Colon (tissue), 2 donors: ENCODE data around the gene GOLGA1.

Experiments
- FAIRE-seq: peaks from 2 replicates; lab custom pipeline; 2012; peaks lifted over from hg19 to GRCh38; lab: Jason Lieb, UNC
- donor health status: control.
- donor health status: control.

Gene GOLGA1

GRCh38 chr9:124881138-124881743 lies 59.6 kb downstream of the GOLGA1 start:
- FAIRE-seq, result no peak

DNA sequence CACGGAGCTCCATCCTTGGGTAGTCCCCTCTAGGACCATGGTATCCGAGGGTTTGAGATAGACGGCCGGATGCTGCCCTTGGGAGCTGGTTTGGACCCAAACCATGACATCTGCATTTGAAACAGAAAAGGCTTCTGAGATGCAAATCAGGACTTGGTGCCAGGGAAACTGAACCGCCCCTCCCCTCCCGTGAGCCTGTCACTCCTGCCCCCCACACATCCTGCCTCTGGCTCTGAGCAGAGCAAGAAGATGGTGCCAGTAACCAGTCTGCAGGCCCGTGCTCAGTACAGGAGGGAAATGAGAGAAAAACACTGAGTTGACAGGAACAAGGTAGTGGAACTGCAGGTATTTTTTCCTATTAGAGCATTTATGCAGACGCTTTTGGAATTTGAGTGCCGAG lies 60.4 kb downstream of the GOLGA1 start:
- FAIRE-seq, result no peak

DNA sequence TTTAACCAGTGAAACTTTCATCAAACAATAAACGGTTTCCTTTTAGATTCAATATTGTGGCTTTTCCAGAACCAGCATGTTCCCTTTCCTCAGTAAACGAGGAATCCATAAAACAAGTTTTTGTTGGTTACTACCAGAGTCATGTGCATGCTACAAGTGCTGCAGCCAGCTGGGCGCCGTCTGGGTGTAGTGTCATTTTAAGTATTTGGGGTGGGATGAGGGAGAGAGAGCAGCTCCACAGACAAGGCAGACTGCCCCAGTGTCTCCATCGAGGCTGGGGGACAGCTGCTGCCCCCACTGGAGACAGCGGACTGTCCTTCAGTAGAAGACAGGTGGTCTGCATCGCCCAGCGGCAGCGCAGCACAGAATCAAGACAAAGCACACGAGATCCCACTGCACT lies 61.7 kb downstream of the GOLGA1 start:
- FAIRE-seq, result no peak

- FAIRE-seq, result no peak
Measured at GRCh38 chr9:124878518-124878917, 62.4 kb downstream of the GOLGA1 start.

GRCh38 chr9:124878021-124878420 lies 62.9 kb downstream of the GOLGA1 start:
- no peak for FAIRE-seq

GRCh38 chr9:124877021-124877782 lies 63.7 kb downstream of the GOLGA1 start:
- no peak for FAIRE-seq

GRCh38 chr9:124875501-124875900 lies 65.4 kb downstream of the GOLGA1 start:
- no peak for FAIRE-seq

DNA sequence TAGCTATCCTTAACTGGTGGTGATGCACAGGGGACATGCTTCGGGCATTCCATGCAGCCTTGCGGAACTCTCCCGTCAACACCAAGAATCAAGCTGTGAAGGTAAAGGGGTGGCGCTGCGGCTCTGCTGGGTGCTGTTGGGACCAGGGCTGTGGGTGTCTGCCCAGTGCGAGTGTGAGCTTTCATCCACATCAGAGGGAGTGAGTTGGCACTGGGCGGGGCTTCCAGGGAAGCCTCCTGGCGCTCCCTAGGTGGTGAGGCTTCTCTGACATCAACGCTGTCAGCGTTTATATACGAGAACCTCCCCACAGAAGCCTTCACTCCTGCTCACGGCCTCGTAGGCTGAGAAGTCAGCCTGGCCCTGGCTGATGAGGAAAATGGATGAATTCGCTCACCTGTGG lies 67.2 kb downstream of the GOLGA1 start:
- no peak for FAIRE-seq

GRCh38 chr9:124871156-124871561 lies 69.7 kb downstream of the GOLGA1 start:
- FAIRE-seq, result no peak

DNA sequence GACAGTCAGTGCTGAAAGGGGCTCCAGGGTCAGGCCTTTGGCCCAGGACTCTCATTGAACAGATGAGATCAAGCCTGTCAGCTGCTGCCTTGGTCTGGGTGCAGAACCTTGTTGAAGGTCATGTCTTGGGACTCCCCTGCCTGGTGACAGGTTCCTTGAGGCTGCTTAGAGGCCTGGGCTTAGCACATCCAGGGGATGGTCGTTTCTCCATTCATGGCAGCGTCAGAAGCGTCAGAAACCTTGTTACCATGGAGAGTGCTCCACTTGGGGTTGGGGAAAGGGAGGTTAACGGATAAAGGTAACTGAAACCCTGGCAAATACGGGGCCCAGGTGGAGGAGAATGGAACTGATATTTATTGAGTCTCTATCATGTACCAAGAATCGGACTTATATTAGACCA lies 70.2 kb downstream of the GOLGA1 start:
- FAIRE-seq, result no peak

- no peak for FAIRE-seq
Measured at GRCh38 chr9:124869986-124870560, 70.8 kb downstream of the GOLGA1 start.

- FAIRE-seq, result no peak
Measured at GRCh38 chr9:124869466-124869985, 71.4 kb downstream of the GOLGA1 start.

- no peak for FAIRE-seq
Measured at GRCh38 chr9:124868511-124869465, 72.1 kb downstream of the GOLGA1 start.

DNA sequence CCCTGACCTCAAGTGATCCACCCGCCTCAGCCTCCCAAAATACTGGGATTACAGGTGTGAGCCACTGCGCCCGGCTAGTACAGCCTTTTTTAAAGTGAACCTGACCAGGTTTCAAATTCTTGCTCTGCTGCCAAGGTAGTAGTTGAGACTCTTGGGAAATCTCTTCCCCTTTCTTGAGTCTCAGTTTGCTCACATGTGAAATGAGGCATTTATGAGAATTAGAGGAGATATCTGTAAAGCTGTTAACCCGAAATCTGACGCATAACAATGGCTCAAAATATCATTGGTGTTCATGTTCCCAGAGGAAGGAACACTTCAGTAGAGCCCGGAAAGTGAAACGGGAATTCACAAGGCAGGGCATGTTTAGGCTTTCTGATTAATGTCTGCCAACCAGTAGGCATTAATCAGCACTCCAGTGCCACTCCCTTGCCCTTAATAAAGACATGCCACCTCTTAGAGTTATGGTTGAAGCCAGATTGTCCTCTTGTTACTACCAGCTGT lies 77.5 kb downstream of the GOLGA1 start:
- FAIRE-seq, result no peak

DNA sequence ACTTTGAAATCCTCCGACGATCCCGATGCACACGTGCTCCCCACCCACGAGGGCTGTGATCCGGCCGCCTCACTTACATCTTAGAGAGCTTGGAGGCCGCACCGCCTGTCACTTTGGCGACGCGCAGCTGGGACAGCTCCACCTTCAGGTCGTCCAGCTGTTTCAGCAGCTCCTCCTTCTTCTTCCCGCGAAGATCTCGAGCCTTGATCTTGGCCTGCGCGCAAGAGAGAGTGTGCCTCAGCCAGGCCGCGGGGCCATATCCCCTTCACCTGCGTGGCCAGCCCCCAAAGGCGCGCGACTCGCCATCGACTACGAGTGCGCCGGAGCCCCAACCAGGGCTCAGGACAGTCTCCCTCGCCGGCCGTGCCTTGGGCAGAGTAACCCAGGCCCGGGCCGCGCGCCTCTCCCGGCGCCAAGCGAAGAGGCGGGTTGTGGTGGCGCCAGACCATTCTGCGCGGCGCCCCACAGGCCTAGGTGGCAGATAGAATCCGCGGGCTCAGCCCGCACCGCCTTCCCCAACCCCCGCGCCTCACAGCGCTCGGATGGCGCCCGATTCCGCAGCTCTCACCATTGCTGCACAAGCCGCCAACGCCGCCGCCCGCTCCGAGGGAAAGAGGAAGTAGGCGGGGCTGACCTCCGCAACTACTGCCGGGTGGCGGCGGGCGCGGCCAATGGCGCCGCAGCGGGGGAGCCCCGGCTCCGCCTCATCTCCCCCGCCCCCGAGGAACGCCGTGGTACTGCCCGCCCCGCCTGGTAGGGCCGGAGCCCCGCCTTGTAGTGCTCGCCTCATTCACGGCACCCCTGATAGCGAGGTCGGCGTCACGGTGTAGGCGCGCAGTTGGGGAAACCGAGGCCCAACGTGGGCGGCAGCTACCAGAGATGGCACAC lies 79.3 kb downstream of the GOLGA1 start, which contains the start of the genes ARPC5L and RPL35:
TSS of gene ARPC5L (plus strand) at position 789 of the 888 bp plus-strand sequence. CDS start 7,161 bp downstream, outside the sequence.
TSS of gene RPL35 (minus strand) at position 616 of the 888 bp plus-strand sequence. CDS start at position 571, 45 bp downstream.
- no peak for FAIRE-seq

DNA sequence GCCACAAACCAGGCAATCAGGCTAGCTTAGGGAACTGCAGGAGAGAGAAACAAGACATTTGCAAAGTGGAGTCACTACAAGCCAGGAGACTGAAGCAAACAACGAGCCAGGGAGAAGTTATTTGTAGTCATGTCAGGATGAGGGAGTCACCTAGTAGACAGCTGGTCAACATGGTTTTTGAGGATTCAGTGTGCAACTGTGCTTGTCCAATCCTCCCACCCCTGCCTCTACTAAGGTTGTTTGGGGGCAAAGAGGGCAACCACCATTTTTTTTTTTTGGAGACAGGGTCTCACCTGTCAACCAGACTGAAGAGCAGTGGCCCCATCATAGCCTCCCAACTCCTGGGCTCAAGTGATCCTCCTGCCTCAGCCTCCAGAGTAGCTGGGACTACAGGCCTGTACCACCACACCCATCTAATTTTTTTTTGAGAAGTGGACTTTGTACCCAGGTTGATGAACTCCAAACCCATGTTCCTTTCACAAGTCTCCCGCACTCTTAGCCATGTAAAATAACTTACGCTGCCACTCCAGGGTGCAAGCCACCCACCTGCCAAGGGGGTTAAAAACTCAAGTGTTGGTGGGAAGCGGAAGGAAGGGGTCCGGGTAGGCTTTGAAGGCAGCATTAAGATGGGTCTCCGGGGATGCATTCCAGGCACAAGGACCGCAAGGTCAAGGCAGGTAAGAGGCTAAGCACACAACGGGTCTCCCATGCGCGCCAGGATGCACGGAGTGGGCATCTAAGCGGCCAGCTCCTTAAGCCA lies 80.1 kb downstream of the GOLGA1 start:
- FAIRE-seq, result no peak

DNA sequence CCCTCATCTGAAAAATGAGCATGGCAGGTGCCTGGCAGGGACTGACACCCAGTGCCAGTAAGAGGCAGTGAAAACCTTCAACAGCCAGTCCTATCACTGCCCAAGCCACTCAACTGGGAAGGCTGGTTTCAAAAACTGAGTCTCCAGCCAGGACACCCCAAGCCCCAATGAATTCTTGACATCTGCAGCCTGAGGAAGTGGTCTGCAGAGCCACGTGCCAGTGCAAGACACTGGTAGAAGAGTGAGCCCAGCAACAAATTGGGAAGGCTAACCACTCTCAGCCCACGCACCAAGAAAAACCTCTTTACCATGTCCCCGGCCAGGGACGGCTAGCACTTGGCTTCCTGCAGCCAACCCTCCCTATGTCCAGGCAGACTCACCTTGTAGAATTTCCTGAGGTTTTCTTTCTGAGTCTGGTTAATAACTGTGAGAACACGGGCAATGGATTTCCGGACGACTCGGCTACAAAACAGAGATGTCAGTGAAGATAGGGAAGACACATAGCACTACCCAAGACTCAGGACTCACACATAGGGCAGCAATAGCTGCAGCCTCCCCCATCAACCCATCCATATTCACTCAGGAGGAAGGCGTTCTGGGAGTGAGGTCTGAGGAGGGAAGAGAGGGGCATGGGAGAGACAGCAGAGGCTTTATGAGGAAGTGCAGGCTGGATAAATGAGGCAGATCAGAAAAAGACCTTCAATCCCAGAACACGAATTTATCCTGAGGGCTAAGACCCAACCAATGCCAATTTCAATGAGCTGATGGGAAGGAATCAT lies 80.9 kb downstream of the GOLGA1 start:
- FAIRE-seq, result no peak

- FAIRE-seq, result no peak
Measured at GRCh38 chr9:124858330-124859046, 82.4 kb downstream of the GOLGA1 start.
